Measurements from ENCODE around the gene SAMMSON. TPM values are rescaled to one million over a fixed set of nuclear protein-coding genes. Genes with fewer than 3 reads are reported as not detected.

The SAMMSON gene
- total RNA-seq, 4 donors from 2014 or later: not detected

DNA sequence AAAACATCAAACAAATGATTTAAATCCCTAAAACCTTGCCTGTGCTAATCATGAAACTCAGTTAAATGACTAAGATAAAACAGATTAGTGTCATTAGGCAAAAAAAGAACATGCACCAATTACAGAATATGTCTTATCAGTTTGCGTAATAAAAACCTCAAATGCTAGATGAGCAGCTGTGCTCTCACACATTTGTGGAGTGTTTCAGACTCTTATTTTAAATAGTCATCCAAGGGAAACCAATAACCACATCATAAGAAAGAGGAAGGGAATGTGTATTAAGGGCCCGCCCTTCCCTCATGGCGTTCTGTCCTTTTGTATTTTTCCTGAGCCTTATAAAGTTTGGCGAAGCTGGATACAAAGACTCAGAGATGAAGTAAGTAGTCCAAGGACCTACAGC lies 6.6 kb downstream of the SAMMSON start:
- DNase-seq (ENCODE audit: low spot score): no peak
- no peak for ATAC-seq (ENCODE audit: low FRiP score)
- TF ChIP-seq, protein P1, sequence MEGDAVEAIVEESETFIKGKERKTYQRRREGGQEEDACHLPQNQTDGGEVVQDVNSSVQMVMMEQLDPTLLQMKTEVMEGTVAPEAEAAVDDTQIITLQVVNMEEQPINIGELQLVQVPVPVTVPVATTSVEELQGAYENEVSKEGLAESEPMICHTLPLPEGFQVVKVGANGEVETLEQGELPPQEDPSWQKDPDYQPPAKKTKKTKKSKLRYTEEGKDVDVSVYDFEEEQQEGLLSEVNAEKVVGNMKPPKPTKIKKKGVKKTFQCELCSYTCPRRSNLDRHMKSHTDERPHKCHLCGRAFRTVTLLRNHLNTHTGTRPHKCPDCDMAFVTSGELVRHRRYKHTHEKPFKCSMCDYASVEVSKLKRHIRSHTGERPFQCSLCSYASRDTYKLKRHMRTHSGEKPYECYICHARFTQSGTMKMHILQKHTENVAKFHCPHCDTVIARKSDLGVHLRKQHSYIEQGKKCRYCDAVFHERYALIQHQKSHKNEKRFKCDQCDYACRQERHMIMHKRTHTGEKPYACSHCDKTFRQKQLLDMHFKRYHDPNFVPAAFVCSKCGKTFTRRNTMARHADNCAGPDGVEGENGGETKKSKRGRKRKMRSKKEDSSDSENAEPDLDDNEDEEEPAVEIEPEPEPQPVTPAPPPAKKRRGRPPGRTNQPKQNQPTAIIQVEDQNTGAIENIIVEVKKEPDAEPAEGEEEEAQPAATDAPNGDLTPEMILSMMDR (IDR thresholded peaks at IDR 0.05): no peak

DNA sequence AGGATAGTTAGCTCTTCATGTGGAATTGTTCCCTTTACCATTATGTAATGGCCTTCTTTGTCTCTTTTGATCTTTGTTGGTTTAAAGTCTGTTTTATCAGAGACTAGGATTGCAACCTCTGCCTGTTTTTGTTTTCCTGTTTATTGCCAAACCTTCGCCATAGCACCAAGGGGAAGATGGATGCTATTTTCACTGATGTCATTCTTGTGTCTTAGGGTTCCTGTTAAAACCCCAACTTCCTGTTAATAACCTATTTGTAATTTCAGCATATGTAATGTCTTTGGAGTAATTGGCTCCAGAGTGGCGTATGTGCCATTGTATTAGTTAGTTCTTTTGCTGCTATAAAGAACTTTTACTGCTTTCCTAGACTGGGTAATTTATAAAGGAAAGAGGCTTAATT lies 10.8 kb downstream of the SAMMSON start:
- ATAC-seq (ENCODE audit: low FRiP score) (no peak), DNase-seq (ENCODE audit: low spot score) (no peak)
- TF ChIP-seq, protein P1 (IDR thresholded peaks at IDR 0.05): no peak

DNA sequence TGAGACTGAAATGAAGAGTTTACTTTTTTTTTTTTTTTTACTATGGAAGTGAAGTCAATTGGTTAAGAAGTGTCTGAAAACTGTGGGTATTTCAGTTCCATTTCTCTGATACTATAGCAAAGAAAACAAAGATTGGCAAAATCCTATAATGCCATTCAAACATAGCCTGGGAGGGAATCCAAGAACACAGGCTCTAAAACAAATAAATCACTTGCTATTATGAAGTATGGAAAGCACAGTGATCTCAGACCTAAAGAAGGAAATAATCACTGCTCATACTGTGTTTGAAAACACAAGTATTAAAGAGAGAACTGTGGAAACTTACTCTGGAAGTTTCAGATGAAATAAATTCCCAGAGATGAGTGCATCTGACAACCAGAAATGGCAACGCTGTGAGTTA lies 12.0 kb downstream of the SAMMSON start:
- DNase-seq (ENCODE audit: low spot score) (no peak), ATAC-seq (ENCODE audit: low FRiP score) (no peak)
- TF ChIP-seq, protein P1 (IDR thresholded peaks at IDR 0.05): no peak

DNA sequence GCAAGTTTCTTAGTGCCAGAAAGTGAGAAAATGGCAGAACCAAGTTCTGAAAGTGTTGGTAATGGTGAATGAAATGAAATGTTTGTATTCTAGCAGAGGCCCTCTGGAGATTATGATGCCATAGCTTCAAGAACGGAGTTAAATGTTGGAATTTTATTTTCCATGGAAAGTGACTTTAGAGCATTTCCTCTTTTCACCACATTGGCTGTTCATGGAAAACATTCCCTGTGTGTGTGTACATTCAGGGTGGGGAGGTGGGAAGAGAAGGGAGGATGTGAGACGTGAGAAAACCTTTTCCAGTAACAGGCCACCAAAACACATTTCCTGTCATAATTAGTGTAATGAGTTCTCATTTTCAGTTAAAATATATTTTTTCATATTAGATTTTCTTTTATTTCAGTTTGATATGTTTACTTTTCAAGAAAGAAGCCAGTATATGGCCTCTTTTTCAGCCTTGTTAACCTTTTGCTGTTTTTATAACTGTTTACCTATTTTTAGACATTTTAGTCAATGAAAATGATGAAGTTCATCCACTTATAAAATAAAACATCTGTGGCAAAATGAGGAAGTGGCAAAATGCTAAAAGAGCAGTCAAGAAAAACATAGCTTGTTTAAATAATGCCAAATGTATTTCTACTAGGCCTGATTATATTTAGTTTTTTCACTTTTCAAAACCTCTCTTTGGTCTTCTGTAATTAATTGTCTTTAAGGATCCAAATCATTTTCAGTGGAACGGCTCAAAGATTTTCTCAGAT lies 21.6 kb downstream of the SAMMSON start:
- ATAC-seq (ENCODE audit: low FRiP score): no peak
- DNase-seq (ENCODE audit: low spot score): no peak
- TF ChIP-seq, protein P1 (IDR thresholded peaks at IDR 0.05): no peak

DNA sequence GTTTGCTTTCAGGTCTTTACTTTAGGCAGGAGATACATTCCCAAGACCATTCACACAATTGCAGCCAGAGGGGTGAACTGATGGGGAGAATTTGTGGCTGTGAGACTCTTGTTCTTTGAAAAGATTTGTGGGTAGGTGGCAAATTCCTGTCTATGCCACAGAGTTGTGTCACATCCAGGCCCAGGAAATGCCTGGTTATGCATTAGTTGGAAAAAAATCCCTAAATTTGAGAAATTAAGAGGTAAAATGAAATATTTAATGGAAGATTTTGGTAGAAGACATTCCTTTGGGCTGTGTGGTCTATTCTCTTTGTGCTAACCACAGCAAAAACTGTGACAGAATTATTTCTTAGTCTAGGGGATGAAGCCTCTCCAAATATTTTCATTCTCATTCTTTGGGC lies 28.8 kb downstream of the SAMMSON start:
- ATAC-seq (ENCODE audit: low FRiP score) (no peak), DNase-seq (ENCODE audit: low spot score) (no peak)
- TF ChIP-seq, protein P1 (IDR thresholded peaks at IDR 0.05): no peak

DNA sequence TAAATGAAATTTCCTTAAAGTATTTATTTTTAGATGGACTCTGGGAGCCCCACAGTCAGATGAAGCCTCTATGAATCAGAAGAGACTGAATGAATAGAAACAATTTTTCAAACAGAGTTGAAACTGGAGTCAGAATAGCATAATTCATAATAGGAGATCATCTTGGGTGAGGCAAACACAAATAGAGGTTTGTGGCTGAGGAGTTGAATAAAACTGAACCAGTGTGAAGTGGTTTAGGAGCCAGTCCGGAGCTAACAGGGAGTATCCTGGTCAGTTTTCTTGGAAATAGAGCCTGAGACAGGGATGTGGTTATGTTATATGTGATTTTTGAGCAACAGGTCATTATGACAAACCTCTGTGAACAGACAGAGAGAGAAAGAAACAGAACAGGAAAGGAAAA lies 39.2 kb downstream of the SAMMSON start:
- TF ChIP-seq, protein P1 (IDR thresholded peaks at IDR 0.05): no peak
- ATAC-seq (ENCODE audit: low FRiP score) (no peak), DNase-seq (ENCODE audit: low spot score) (no peak)

DNA sequence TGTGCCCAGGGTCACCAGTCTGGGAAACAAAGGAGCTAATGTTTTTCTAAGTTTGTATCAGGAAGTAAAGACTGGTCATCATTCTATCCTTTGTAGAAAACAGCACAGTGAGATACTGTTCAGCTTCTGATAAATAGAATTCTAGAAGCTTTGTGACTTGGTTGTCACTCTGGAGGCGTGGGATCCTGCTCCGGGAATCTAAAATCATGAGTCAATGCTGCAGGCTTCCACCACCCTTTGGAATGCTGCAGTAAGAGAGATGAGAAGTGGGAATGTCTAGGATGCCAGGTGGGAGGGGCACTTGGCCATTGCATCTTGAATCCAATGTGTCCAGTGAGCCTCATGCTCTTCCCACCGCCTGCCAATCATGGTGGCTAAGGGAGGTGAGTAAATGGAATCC lies 40.9 kb downstream of the SAMMSON start:
- DNase-seq (ENCODE audit: low spot score) (no peak), ATAC-seq (ENCODE audit: low FRiP score) (no peak)
- TF ChIP-seq, protein P1 (IDR thresholded peaks at IDR 0.05): no peak

All from omental fat pad (tissue), 4 donors.